AG04449 (cell line): ENCODE data around the gene DAPK2.

Experiments
- CTCF ChIA-PET: fragments of 350-600 bp; formaldehyde crosslinking; extraction: SDS; loops from one replicate; lab custom pipeline; 2021; ENCODE audit warnings: antibody characterized with exemption; lab: Yijun Ruan, JAX
- POLR2A ChIA-PET: fragments of 400-600, 350-600 bp; formaldehyde crosslinking; extraction: SDS; loops from one replicate; lab custom pipeline; 2020; ENCODE audit warnings: antibody characterized with exemption, inconsistent platforms; lab: Yijun Ruan, JAX
- DNase-seq: peaks from one replicate; pipeline ENCODE4 v3.0.0-alpha.2; 2010; ENCODE audit warnings: low read depth, low spot score
- H3K4me3 ChIP-seq: 2 replicates; pipeline ENCODE4 v1.5.1; 2011; ENCODE audit warnings: low read depth, mild to moderate bottlenecking, control low read depth, low read length
- CTCF ChIP-seq: IDR thresholded peaks from one replicate; pipeline ENCODE4 v1.5.1; 2011; ENCODE audit warnings: mild to moderate bottlenecking, moderate library complexity, low read length, control low read depth, inconsistent platforms; ENCODE audit not compliant: insufficient read depth; ENCODE audit errors: missing control alignments

DAPK2 gene

GRCh38 chr15:63981596-63982320, 64.5 kb downstream of the DAPK2 start:
- ChIA-PET CTCF (interaction anchor here (1.0 to 2.1 kb wide), 3 partner anchors 36 to 40 kb away, joined by 3 to 8 read pairs (median 7); no protein-coding TSS in a partner anchor), POLR2A (no interaction called here)
- no peak for DNase-seq
- no peak for TF ChIP-seq CTCF
- H3K4me3 ChIP-seq: no peak overlapping the region

- CTCF ChIA-PET: interaction anchor here (1.1 to 3.8 kb wide), 5 partner anchors 33 to 227 kb away, joined by 3 to 20 read pairs (median 8); partner anchors contain the start of gene DAPK2
These were observed 67.0 kb downstream of the DAPK2 start for GRCh38 chr15:63979262-63979793.

DNA sequence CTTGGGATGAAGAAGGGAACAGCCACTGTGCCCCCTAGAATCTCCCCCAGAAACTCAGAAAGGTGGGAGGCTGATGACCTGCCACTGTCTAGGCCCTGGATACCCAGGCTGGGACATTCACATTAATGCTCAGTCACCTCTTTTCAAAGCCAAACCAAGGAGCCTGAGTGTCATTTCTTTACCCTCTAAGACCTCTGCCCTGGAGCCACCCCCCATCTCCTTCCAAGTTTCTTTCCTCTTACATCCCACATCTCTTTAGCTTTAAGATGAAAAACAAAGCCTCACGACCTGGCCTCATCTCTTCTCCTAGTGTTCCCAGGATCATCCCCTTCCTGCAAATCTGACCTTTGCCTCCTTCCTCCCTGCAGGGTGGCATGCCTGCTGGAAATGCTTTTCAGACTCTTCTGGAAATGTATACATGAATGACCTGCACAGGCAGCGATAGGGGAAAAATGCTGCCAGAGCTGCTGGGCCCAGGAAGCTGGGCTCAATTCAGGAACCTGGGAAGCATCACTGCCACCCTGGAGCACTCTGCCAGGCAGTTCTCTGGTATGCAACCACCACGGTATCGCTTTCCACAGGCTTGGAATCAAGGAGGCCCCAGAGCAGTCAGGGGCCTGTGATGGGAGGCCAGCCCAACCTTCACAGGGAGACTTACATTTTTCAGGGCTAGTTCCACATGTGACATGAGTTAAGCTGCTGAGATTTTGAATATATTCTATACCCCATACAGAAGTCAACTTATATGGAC, 67.6 kb downstream of the DAPK2 start:
- no peak for DNase-seq
- ChIA-PET CTCF (interaction anchor here (1.1 to 3.8 kb wide), 4 partner anchors 33 to 226 kb away, joined by 3 to 20 read pairs (median 7); partner anchors contain the start of gene DAPK2), POLR2A (no interaction called here)
- no peak for TF ChIP-seq CTCF
- no peak overlapping the region for H3K4me3 ChIP-seq

More at GRCh38 chr15:63979262-63979793, 67.0 kb downstream of the DAPK2 start:
- POLR2A ChIA-PET: no interaction called here
- no peak overlapping the region for H3K4me3 ChIP-seq
- DNase-seq: no peak
- TF ChIP-seq CTCF: no peak

DNA sequence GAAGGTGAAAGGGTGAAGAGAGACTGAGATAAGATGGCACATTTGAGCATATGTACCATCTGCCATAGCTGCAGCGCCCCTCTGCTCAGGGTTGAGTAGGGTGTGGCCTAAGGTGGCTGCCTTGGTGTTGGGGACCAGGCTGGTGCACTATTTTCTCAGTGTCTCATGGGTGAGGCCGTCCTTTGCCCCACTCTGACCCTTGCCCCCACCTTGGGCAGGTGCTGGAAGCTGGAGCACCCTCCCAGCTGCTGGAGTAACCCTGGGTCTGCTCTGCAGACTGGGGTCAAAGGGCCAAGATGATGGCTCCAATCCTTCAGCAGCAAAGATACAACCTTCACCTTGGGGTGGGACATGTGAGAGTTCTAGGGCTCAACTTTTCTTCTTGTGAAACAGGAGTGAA, 69.2 kb downstream of the DAPK2 start:
- no peak overlapping the region for H3K4me3 ChIP-seq
- no peak for TF ChIP-seq CTCF
- ChIA-PET POLR2A (no interaction called here), CTCF (interaction anchor here (0.8 to 3.8 kb wide), 3 partner anchors 31 to 69 kb away, joined by 3 to 20 read pairs (median 11); partner anchors contain the start of gene DAPK2)
- no peak for DNase-seq

DNA sequence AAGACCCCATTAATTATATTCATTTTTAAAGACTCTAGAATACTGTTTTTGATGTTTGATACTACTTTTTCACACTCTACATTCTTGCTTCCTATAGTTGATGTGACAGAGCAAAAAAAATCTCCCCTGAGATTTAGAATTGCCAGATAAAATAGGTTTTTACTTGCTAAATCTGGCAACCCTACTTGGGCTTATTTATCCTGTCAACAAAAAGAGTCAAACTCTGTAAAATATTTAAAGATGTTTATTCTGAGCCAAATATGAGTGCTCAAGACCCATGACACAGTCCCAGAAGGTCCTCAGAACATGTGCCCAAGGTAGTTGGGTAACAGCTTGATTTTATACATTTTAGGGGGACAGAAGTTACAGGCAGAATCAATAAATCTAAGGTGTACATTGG, 72.3 kb downstream of the DAPK2 start:
- ChIA-PET POLR2A (no interaction called here), CTCF (no interaction called here)
- TF ChIP-seq CTCF: no peak
- no peak overlapping the region for H3K4me3 ChIP-seq
- DNase-seq: no peak
